ENCODE measurements around the gene PSD. TPM values are rescaled to one million over a fixed set of nuclear protein-coding genes. Genes with fewer than 3 reads are reported as not detected.

The PSD gene
- total and polyA plus RNA-seq, 9 of the 15 experiments (the other 6 are each of a cell fraction or from before 2014, with no cell fraction given), result 0.11 to 1.7 (median 0.54) TPM; not detected in 2

DNA sequence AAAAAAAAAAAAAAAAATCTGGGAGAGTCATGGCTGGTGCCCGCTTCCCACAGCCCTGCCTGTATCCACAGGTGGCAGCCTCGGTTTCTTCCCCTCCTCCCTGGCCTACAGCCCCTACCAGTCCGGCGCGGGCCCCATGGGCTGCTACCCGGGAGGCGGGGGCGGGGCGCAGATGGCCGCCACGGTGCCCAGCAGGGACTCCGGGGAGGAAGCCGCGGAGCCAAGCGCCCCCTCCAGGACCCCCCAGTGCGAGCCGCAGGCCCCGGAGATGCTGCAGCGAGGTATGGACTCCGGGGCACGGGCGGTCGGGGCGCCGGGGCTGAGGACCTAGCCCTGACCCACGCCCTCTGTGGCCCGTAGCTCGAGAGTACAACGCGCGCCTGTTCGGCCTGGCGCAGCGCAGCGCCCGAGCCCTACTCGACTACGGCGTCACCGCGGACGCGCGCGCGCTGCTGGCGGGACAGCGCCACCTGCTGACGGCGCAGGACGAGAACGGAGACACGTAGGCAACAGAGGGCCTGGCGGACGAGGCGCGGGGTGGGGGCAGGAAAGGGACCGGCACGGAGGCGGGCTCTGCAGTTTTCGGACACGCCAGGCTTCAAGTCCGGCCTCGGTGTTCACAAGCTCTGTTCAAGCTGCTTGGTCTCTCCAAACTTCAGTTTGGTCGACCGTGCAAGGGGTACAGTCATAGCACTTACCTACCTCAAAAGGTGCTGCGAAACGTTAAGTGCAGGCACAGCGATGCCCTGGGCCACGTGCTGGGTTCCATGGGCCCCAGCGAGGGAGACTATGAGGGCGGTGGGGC lies 19.2 kb downstream of the PSD start (continued):
- no peak for TF ChIP-seq ZNF507 (tag; conservative IDR thresholded peaks at IDR 0.05)

DNA sequence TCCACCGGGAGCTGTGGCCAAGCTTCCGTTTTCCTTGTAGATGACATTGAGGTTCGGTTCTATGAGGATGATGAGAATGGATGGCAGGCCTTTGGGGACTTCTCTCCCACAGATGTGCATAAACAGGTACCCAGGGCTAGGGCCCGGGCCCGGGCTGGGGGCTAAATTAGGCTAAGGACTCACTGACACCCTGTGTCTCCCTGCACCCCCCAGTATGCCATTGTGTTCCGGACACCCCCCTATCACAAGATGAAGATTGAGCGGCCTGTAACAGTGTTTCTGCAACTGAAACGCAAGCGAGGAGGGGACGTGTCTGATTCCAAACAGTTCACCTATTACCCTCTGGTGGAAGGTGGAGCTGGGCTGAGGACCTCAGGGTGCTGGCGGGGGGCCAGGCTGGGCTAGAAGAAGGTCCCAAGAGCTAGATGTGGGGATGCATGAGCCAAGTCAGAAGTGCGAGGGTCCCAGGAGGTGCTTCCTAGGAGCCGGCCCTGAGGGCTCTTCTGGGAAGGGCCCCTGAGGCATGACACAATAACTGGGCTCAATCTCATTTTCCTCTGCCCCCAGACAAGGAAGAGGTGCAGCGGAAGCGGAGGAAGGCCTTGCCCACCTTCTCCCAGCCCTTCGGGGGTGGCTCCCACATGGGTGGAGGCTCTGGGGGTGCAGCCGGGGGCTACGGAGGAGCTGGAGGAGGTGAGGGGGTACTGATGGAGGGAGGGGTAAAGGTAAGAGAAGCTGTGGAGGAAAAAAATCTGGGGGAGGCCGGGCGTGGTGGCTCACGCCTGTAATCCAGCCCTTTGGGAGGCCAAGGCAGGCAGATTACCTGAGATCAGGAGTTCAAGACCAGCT lies 20.2 kb downstream of the PSD start:
- no TSS peak for BruUV-seq (replicated peaks)
- FAIRE-seq, result no peak
- in situ Hi-C loops (cut with MboI), result loop anchor here (25.0 kb wide), 1 partner anchor 189 kb away; no protein-coding TSS in a partner anchor
- Histone ChIP-seq H3K4me1 (replicated peaks in 1 of 2; ENCODE audit: control insufficient read depth in 2 of 2, insufficient read depth in 2 of 2, low read length in 2 of 2) (peaks cover 14 to 61% of the 10 kb centered on the region in 2 experiments; a peak in 4 of 5 replicates), H2AFZ (ENCODE audit: low read depth, low read length) (no peak overlapping the region), H3K9me3 (replicated peaks; ENCODE audit: control insufficient read depth, insufficient read depth, low read depth, low read length) (no peaks in the 10 kb centered on the region), H3K79me2 (ENCODE audit: control insufficient read depth, insufficient read depth, low read length) (peaks cover 7% of the 10 kb centered on the region; the same call in 1 of the 3 replicates), H3K4me2 (ENCODE audit: insufficient read depth, low read length) (no peak overlapping the region), H3K9me1 (ENCODE audit: control insufficient read depth, insufficient read depth, low read length) (no peaks in the 10 kb centered on the region), H3K27ac (ENCODE audit: extremely low read depth, low read depth, low read length) (no peak overlapping the region), H3K36me3 (ENCODE audit: control insufficient read depth, insufficient read depth, low read length) (peaks cover 16% of the 10 kb centered on the region; the same call in 1 of the 3 replicates), H3K9ac (ENCODE audit: insufficient read depth in 1 of 2, low read depth in 2 of 2, low read length in 2 of 2) (no peak overlapping the region), H3K27me3 (ENCODE audit: control insufficient read depth in 2 of 2, insufficient read depth in 2 of 2, low read length in 2 of 2) (no peaks in the 10 kb centered on the region), H4K20me1 (replicated peaks; ENCODE audit: control insufficient read depth, insufficient read depth, low read length) (no peaks in the 10 kb centered on the region), H3K4me3 (no peak overlapping the region)
- 88% methylated on average over 15 of the region's 21 CpGs for WGBS (ENCODE audit: insufficient coverage, low coverage, missing lambda C conversion rate)
- DNase-seq (ENCODE audit: extremely low read depth in 1 of 4, low spot score in 3 of 4), result no peak
- ChIA-PET POLR2A (interaction anchor here (1.1 kb wide), 2 partner anchors 146 to 168 kb away, joined by 3 to 4 read pairs; no protein-coding TSS in a partner anchor), CTCF (ENCODE audit: low intra/inter-chr PET ratio) (interaction anchor here (1.2 to 2.0 kb wide), 2 partner anchors 80 to 169 kb away, joined by 6 to 12 read pairs; no protein-coding TSS in a partner anchor)
- no peak for ATAC-seq
- intact Hi-C loops (cut with micrococcal nuclease), result loop anchor here (1.0 to 5.0 kb wide), 2 partner anchors 167 to 231 kb away; no protein-coding TSS in a partner anchor
- TF ChIP-seq PHB2 (IDR thresholded peaks at IDR 0.05; ENCODE audit: low read depth) (no peak), ATF1 (CRISPR knock-in tag; IDR thresholded peaks at IDR 0.05) (no peak), ATF1 (tag; IDR thresholded peaks at IDR 0.05) (no peak), KAT8 (IDR thresholded peaks at IDR 0.05; ENCODE audit: low read depth) (no peak), TBL1XR1 (IDR thresholded peaks at IDR 0.05; ENCODE audit: low read length in 2 of 2) (no peak), MCM7 (IDR thresholded peaks at IDR 0.05) (no peak), SMARCB1 (IDR thresholded peaks at IDR 0.05; ENCODE audit: insufficient read length, low read depth) (no peak), HDAC8 (tag; IDR thresholded peaks at IDR 0.05) (no peak), NR2C2 (CRISPR knock-in tag; IDR thresholded peaks at IDR 0.05) (no peak), NR2C2 (tag; IDR thresholded peaks at IDR 0.05) (no peak), BCOR (IDR thresholded peaks at IDR 0.05) (no peak), SREBF1 (IDR thresholded peaks at IDR 0.05; ENCODE audit: borderline replicate concordance, low read depth, low read length) (no peak)
- TF ChIP-seq, protein P1, sequence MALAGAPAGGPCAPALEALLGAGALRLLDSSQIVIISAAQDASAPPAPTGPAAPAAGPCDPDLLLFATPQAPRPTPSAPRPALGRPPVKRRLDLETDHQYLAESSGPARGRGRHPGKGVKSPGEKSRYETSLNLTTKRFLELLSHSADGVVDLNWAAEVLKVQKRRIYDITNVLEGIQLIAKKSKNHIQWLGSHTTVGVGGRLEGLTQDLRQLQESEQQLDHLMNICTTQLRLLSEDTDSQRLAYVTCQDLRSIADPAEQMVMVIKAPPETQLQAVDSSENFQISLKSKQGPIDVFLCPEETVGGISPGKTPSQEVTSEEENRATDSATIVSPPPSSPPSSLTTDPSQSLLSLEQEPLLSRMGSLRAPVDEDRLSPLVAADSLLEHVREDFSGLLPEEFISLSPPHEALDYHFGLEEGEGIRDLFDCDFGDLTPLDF (CRISPR knock-in tag; IDR thresholded peaks at IDR 0.05), result no peak
